Measurements from ENCODE around the gene NUDT16L1.

GRCh38 chr16:4655801-4656200 lies 37.6 kb upstream of the NUDT16L1 start:
- TF ChIP-seq, protein P1, sequence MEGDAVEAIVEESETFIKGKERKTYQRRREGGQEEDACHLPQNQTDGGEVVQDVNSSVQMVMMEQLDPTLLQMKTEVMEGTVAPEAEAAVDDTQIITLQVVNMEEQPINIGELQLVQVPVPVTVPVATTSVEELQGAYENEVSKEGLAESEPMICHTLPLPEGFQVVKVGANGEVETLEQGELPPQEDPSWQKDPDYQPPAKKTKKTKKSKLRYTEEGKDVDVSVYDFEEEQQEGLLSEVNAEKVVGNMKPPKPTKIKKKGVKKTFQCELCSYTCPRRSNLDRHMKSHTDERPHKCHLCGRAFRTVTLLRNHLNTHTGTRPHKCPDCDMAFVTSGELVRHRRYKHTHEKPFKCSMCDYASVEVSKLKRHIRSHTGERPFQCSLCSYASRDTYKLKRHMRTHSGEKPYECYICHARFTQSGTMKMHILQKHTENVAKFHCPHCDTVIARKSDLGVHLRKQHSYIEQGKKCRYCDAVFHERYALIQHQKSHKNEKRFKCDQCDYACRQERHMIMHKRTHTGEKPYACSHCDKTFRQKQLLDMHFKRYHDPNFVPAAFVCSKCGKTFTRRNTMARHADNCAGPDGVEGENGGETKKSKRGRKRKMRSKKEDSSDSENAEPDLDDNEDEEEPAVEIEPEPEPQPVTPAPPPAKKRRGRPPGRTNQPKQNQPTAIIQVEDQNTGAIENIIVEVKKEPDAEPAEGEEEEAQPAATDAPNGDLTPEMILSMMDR (IDR thresholded peaks at IDR 0.05) = no peak
- TF ChIP-seq EP300 (IDR thresholded peaks at IDR 0.05; ENCODE audit: borderline replicate concordance in 1 of 2, low read depth in 1 of 2, low read length in 1 of 2) = no peak
- TF ChIP-seq MEF2A (IDR thresholded peaks at IDR 0.05; ENCODE audit: borderline replicate concordance, low read depth) = no peak
- TF ChIP-seq RAD21 (IDR thresholded peaks at IDR 0.05; ENCODE audit: low read length) = no peak
- TF ChIP-seq, protein P2, sequence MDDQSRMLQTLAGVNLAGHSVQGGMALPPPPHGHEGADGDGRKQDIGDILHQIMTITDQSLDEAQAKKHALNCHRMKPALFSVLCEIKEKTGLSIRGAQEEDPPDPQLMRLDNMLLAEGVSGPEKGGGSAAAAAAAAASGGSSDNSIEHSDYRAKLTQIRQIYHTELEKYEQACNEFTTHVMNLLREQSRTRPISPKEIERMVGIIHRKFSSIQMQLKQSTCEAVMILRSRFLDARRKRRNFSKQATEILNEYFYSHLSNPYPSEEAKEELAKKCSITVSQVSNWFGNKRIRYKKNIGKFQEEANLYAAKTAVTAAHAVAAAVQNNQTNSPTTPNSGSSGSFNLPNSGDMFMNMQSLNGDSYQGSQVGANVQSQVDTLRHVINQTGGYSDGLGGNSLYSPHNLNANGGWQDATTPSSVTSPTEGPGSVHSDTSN (IDR thresholded peaks at IDR 0.05) = no peak
- no peak for TF ChIP-seq GABPA (IDR thresholded peaks at IDR 0.05; ENCODE audit: low read depth)
- no peak for TF ChIP-seq RCOR1 (IDR thresholded peaks at IDR 0.05; ENCODE audit: low read length)
- no peak for TF ChIP-seq NFIC (IDR thresholded peaks at IDR 0.05; ENCODE audit: borderline replicate concordance)
- no peak for TF ChIP-seq TAF1 (IDR thresholded peaks at IDR 0.05; ENCODE audit: borderline replicate concordance, low read depth, low read length)
- TF ChIP-seq EZH2phosphoT487 (IDR thresholded peaks at IDR 0.05; ENCODE audit: borderline replicate concordance, low read depth) = no peak
